OCI-LY7 (cell line): ENCODE results near the gene SIGLEC12.

Experiments used
- CTCF ChIP-seq: fragments of 200-600 bp; sonication (generic); conservative IDR thresholded peaks from 2 replicates; pipeline ENCODE4 v1.5.1; 2014; ENCODE audit warnings: mild to moderate bottlenecking, antibody characterized with exemption, low read length, moderate library complexity, mixed read lengths
- EZH2phosphoT487 ChIP-seq: fragments of 200-600 bp; sonication (generic); IDR thresholded peaks from 2 replicates; pipeline ENCODE4 v1.6.1; 2018; ENCODE audit warnings: low read depth, borderline replicate concordance, mild to moderate bottlenecking, mixed run types, antibody characterized with exemption, low read length, moderate library complexity, mixed read lengths

- TF ChIP-seq CTCF = no peak
- no peak for TF ChIP-seq EZH2phosphoT487
Measured at GRCh38 chr19:51471527-51471926, 30.1 kb downstream of the SIGLEC12 start.
